PC-9 (cell line): ENCODE data around the gene HSPBP1. TPM values are rescaled to one million over a fixed set of nuclear protein-coding genes. Genes with fewer than 3 reads are reported as not detected.

Source experiments
- BruUV-seq: library from RNA; stranded (reverse); fragments of 400-500 nt; replicated peaks from 2 replicates; lab custom pipeline; 2021; lab: Mats Ljungman, UMichigan
- CTCF ChIA-PET: fragments of 300-600 bp; sonication (Branson Sonifier 250); formaldehyde crosslinking; loops from one replicate; lab custom pipeline; 2022; ENCODE audit warnings: antibody characterized with exemption; lab: Charles Lee
- POLR2A ChIA-PET: fragments of 300-600 bp; sonication (Branson Sonifier 250); formaldehyde crosslinking; loops from one replicate; lab custom pipeline; 2022; ENCODE audit warnings: antibody characterized with exemption; ENCODE audit not compliant: unreplicated experiment; lab: Charles Lee
- DNase-seq, 2 experiments: peaks; one replicate each; pipeline versions ENCODE4 v3.0.0 to v3.0.0-alpha.2; 2015 to 2022; ENCODE audit warnings: mixed read lengths in 1 of 2
- H2AFZ ChIP-seq: fragments of 200-600 bp; sonication (generic); 2 replicates; pipeline ENCODE4 v1.8.1; 2017; ENCODE audit warnings: antibody characterized with exemption
- H3F3A ChIP-seq: fragments of 200-600 bp; sonication (generic); 2 replicates; pipeline ENCODE4 v1.8.1; 2017; ENCODE audit warnings: antibody characterized with exemption, mild to moderate bottlenecking, low read depth; ENCODE audit not compliant: insufficient read depth
- H3K27ac ChIP-seq: fragments of 200-600 bp; sonication (generic); 2 replicates; pipeline ENCODE4 v1.6.1; 2016; ENCODE audit warnings: mixed run types
- H3K27me3 ChIP-seq: fragments of 200-600 bp; sonication (generic); 2 replicates; pipeline ENCODE4 v1.6.1; 2016; ENCODE audit warnings: low read depth, mixed run types; ENCODE audit not compliant: insufficient read depth
- H3K36me3 ChIP-seq: fragments of 200-600 bp; sonication (generic); 2 replicates; pipeline ENCODE4 v1.6.1; 2016; ENCODE audit warnings: low read depth, mixed run types
- H3K4me1 ChIP-seq: fragments of 200-600 bp; sonication (generic); replicated peaks from 2 replicates; pipeline ENCODE4 v1.6.1; 2016; ENCODE audit warnings: mixed run types; ENCODE audit not compliant: insufficient read depth
- H3K4me2 ChIP-seq: fragments of 200-600 bp; sonication (generic); 2 replicates; pipeline ENCODE4 v1.6.1; 2017; ENCODE audit warnings: mixed run types
- H3K4me3 ChIP-seq: fragments of 200-600 bp; sonication (generic); 2 replicates; pipeline ENCODE4 v1.6.1; 2016; ENCODE audit warnings: mixed run types
- H3K79me2 ChIP-seq: fragments of 200-600 bp; sonication (generic); 2 replicates; pipeline ENCODE4 v1.6.1; 2017; ENCODE audit warnings: low read depth, mixed run types
- H3K9me2 ChIP-seq: fragments of 200-600 bp; sonication (generic); 2 replicates; pipeline ENCODE4 v1.8.1; 2017; ENCODE audit warnings: mild to moderate bottlenecking; ENCODE audit not compliant: insufficient read depth
- H3K9me3 ChIP-seq: fragments of 200-600 bp; sonication (generic); 2 replicates; pipeline ENCODE4 v1.8.1; 2016; ENCODE audit warnings: low read depth; ENCODE audit not compliant: insufficient read depth
- H4K20me1 ChIP-seq: fragments of 200-600 bp; sonication (generic); 2 replicates; pipeline ENCODE4 v1.8.1; 2017; ENCODE audit not compliant: insufficient read depth
- CTCF ChIP-seq: fragments of 200-600 bp; sonication (generic); conservative IDR thresholded peaks from 2 replicates; pipeline ENCODE4 v1.6.1; 2017; ENCODE audit warnings: mixed run types, antibody characterized with exemption, mild to moderate bottlenecking, moderate library complexity
- EZH2 ChIP-seq: fragments of 200-600 bp; sonication (generic); IDR thresholded peaks from 2 replicates; pipeline ENCODE4 v1.8.0; 2017; ENCODE audit warnings: antibody characterized with exemption, low read depth
- intact Hi-C: fragments of 100-400 bp; cut with micrococcal nuclease; formaldehyde crosslinking; loops from one replicate; pipeline ENCODE4 v1.10.0; 2022; ENCODE audit not compliant: unreplicated experiment
- total RNA-seq: library from RNA; stranded (reverse); gene quantifications from 2 replicates; pipeline ENCODE4 v1.2.3, GENCODE V29; 2021

HSPBP1 gene
- total RNA-seq, 1 experiment from 2014 or later = 66.2 TPM

GRCh38 chr19:55315956-55316525 lies 36.1 kb upstream of the HSPBP1 start:
- ChIA-PET POLR2A (interaction anchor here (0.6 kb wide), 1 partner anchor 675 kb away, joined by 3 read pairs; no protein-coding TSS in a partner anchor), CTCF (no interaction called here)
- Histone ChIP-seq H3K4me2 (no peak overlapping the region), H2AFZ (no peak overlapping the region), H3K9me2 (no peaks in the 10 kb centered on the region), H4K20me1 (no peaks in the 10 kb centered on the region), H3K79me2 (no peaks in the 10 kb centered on the region), H3F3A (no peaks in the 10 kb centered on the region; the same call in 1 of the 2 replicates), H3K27ac (no peak overlapping the region), H3K4me1 (no peaks in the 10 kb centered on the region), H3K9me3 (no peaks in the 10 kb centered on the region), H3K36me3 (no peaks in the 10 kb centered on the region), H3K4me3 (no peak overlapping the region), H3K27me3 (no peaks in the 10 kb centered on the region)
- BruUV-seq = no TSS peak
- intact Hi-C loops = no loop called here
- TF ChIP-seq EZH2 (no peak), CTCF (no peak)
- no peak for DNase-seq

- no peak for DNase-seq
- POLR2A ChIA-PET = no interaction called here
Measured at GRCh38 chr19:55314396-55314795, 34.5 kb upstream of the HSPBP1 start.

More at GRCh38 chr19:55314396-55314795, 34.5 kb upstream of the HSPBP1 start:
- CTCF ChIA-PET = interaction anchor here (0.6 kb wide), 1 partner anchor 211 kb away, joined by 6 read pairs; no protein-coding TSS in a partner anchor
- intact Hi-C loops = no loop called here
- no peak overlapping the region for H2AFZ ChIP-seq
- no peaks in the 10 kb centered on the region for H3K9me2 ChIP-seq
- H3K27ac ChIP-seq = no peak overlapping the region
- no peaks in the 10 kb centered on the region; the same call in 1 of the 2 replicates for H3F3A ChIP-seq
- H3K9me3 ChIP-seq = no peaks in the 10 kb centered on the region
- H3K4me2 ChIP-seq = no peak overlapping the region
- H3K36me3 ChIP-seq = no peaks in the 10 kb centered on the region
- H3K4me3 ChIP-seq = no peak overlapping the region
- BruUV-seq = no TSS peak
- no peaks in the 10 kb centered on the region for H3K27me3 ChIP-seq
- no peaks in the 10 kb centered on the region for H3K79me2 ChIP-seq
- H3K4me1 ChIP-seq = no peaks in the 10 kb centered on the region
- no peak for TF ChIP-seq EZH2
- TF ChIP-seq CTCF = no peak
- no peaks in the 10 kb centered on the region for H4K20me1 ChIP-seq
